AG04449 (cell line): ENCODE data around the gene LUC7L3.

Source experiments
- CTCF ChIA-PET: fragments of 350-600 bp; formaldehyde crosslinking; extraction: SDS; loops from one replicate; lab custom pipeline; 2021; ENCODE audit warnings: antibody characterized with exemption; lab: Yijun Ruan, JAX
- POLR2A ChIA-PET: fragments of 400-600, 350-600 bp; formaldehyde crosslinking; extraction: SDS; loops from one replicate; lab custom pipeline; 2020; ENCODE audit warnings: antibody characterized with exemption, inconsistent platforms; lab: Yijun Ruan, JAX
- DNase-seq: peaks from one replicate; pipeline ENCODE4 v3.0.0-alpha.2; 2010; ENCODE audit warnings: low read depth, low spot score
- H3K4me3 ChIP-seq: 2 replicates; pipeline ENCODE4 v1.5.1; 2011; ENCODE audit warnings: low read depth, mild to moderate bottlenecking, control low read depth, low read length
- CTCF ChIP-seq: IDR thresholded peaks from one replicate; pipeline ENCODE4 v1.5.1; 2011; ENCODE audit warnings: mild to moderate bottlenecking, moderate library complexity, low read length, control low read depth, inconsistent platforms; ENCODE audit not compliant: insufficient read depth; ENCODE audit errors: missing control alignments

Gene LUC7L3

GRCh38 chr17:50684612-50685333 lies 34.6 kb upstream of the LUC7L3 start:
- DNase-seq = no peak
- no peak overlapping the region for H3K4me3 ChIP-seq
- no peak for TF ChIP-seq CTCF
- CTCF ChIA-PET = interaction anchor here (0.9 to 11.3 kb wide), 10 partner anchors 10 to 135 kb away, joined by 3 to 150 read pairs (median 3); partner anchors contain the start of gene SPATA20
- POLR2A ChIA-PET = interaction anchor here (0.8 kb wide), 1 partner anchor 15 kb away, joined by 3 read pairs; no protein-coding TSS in a partner anchor

- no peak for DNase-seq
- TF ChIP-seq CTCF = no peak
- ChIA-PET POLR2A (no interaction called here), CTCF (interaction anchor here (0.9 to 11.3 kb wide), 7 partner anchors 10 to 135 kb away, joined by 3 to 150 read pairs (median 11); partner anchors contain the start of gene SPATA20)
- no peak overlapping the region for H3K4me3 ChIP-seq
Measured at GRCh38 chr17:50685334-50685665, 34.1 kb upstream of the LUC7L3 start.

- CTCF ChIA-PET = interaction anchor here (0.9 to 11.3 kb wide), 5 partner anchors 11 to 136 kb away, joined by 3 to 150 read pairs (median 23); partner anchors contain the start of gene SPATA20
- POLR2A ChIA-PET = no interaction called here
- no peak for DNase-seq
- no peak overlapping the region for H3K4me3 ChIP-seq
- TF ChIP-seq CTCF = no peak
Measured at GRCh38 chr17:50685691-50686493, 33.5 kb upstream of the LUC7L3 start.

- no peak for DNase-seq
- ChIA-PET CTCF (interaction anchor here (3.4 to 11.3 kb wide), 3 partner anchors 10 to 137 kb away, joined by 23 to 150 read pairs (median 54); partner anchors contain the start of gene SPATA20), POLR2A (no interaction called here)
- H3K4me3 ChIP-seq = no peak overlapping the region
- no peak for TF ChIP-seq CTCF
Measured at GRCh38 chr17:50686494-50687199, 32.8 kb upstream of the LUC7L3 start.

GRCh38 chr17:50687200-50688066 lies 32.0 kb upstream of the LUC7L3 start:
- ChIA-PET CTCF (interaction anchor here (3.0 to 11.3 kb wide), 3 partner anchors 9 to 138 kb away, joined by 6 to 150 read pairs (median 54); partner anchors contain the start of gene SPATA20), POLR2A (no interaction called here)
- no peak for TF ChIP-seq CTCF
- no peak overlapping the region for H3K4me3 ChIP-seq
- DNase-seq = no peak
